ENCODE results near the gene ATG10. TPM values are rescaled to one million over a fixed set of nuclear protein-coding genes. Genes with fewer than 3 reads are reported as not detected.

The ATG10 gene
- total and polyA plus RNA-seq, 2 of the 8 experiments (the other 6 are each of a cell fraction or from before 2014, with no cell fraction given), result 3.7 to 8.8 TPM

- TF ChIP-seq GABPA (IDR thresholded peaks at IDR 0.05; ENCODE audit: borderline replicate concordance, insufficient read depth, low read length), result no peak
- TF ChIP-seq ZNF274 (IDR thresholded peaks at IDR 0.05; ENCODE audit: borderline replicate concordance, extremely low read depth, low read length), result no peak
- no peak for TF ChIP-seq BCL11A (IDR thresholded peaks at IDR 0.05; ENCODE audit: low read depth in 2 of 2, low read length in 2 of 2)
- TF ChIP-seq TAF1 (IDR thresholded peaks at IDR 0.05; ENCODE audit: low read depth, low read length), result no peak
- TF ChIP-seq EP300 (IDR thresholded peaks at IDR 0.05; ENCODE audit: borderline replicate concordance in 1 of 2, low read depth in 2 of 2, low read length in 2 of 2), result no peak
Observed at GRCh38 chr5:82130602-82131001, 158.8 kb downstream of the ATG10 start (continued).

Measured in H1 (cell line).